CD4-positive, CD25-positive, alpha-beta regulatory T cell (primary cell): ENCODE measurements around the gene PDS5A. TPM values are rescaled to one million over a fixed set of nuclear protein-coding genes. Genes with fewer than 3 reads are reported as not detected.
"Not testable (repeated sequence)": the region's sequence is repeated elsewhere in the genome, so short reads cannot be mapped to it uniquely, and the experiment has no call there.

Experiments used
- ATAC-seq, 2 donors: fragments of 150-1000 bp; cut with Tn5 transposase; one replicate each; pipeline ENCODE4 v1.10.0; 2021; ENCODE audit warnings: low read depth in 2 of 2, moderate number of reproducible peaks in 2 of 2, moderate library complexity in 1 of 2
- DNase-seq, 3 donors: peaks; one replicate each; pipeline versions ENCODE4 v3.0.0 to v3.0.0-alpha.2; 2012 to 2022; ENCODE audit warnings: mixed read lengths in 1 of 3
- H3K27ac ChIP-seq: one replicate; pipeline ENCODE4 v1.7.0; 2013; ENCODE audit warnings: mild to moderate bottlenecking, low read length; ENCODE audit not compliant: insufficient read depth, poor library complexity, severe bottlenecking
- H3K27me3 ChIP-seq: one replicate; pipeline ENCODE4 v1.7.0; 2013; ENCODE audit warnings: low read length; ENCODE audit not compliant: control insufficient read depth, insufficient read depth
- H3K36me3 ChIP-seq: one replicate; pipeline ENCODE4 v1.7.0; 2013; ENCODE audit warnings: mild to moderate bottlenecking, low read length, moderate library complexity; ENCODE audit not compliant: control insufficient read depth, insufficient read depth
- H3K4me1 ChIP-seq: 2 replicates; pipeline ENCODE4 v1.7.0; 2013; ENCODE audit warnings: mild to moderate bottlenecking, low read length; ENCODE audit not compliant: insufficient read depth, control insufficient read depth, poor library complexity, severe bottlenecking
- H3K4me3 ChIP-seq: one replicate; pipeline ENCODE4 v1.7.0; 2013; ENCODE audit warnings: low read depth, mild to moderate bottlenecking, low read length, moderate library complexity
- H3K9me3 ChIP-seq, 2 experiments: 1 replicate in 1 of 2; 2 replicates in 1 of 2; pipeline ENCODE4 v1.7.0; 2013; ENCODE audit warnings: low read length in 2 of 2, mild to moderate bottlenecking in 1 of 2, moderate library complexity in 1 of 2; ENCODE audit not compliant: control insufficient read depth in 2 of 2
- H3K27ac Mint-ChIP-seq, 3 donors: one replicate each; pipeline ENCODE4 v1.8.0; 2020 to 2022; ENCODE audit warnings: mild to moderate bottlenecking in 3 of 3, mixed read lengths in 3 of 3, moderate library complexity in 2 of 3
- H3K27me3 Mint-ChIP-seq: one replicate; pipeline ENCODE4 v1.8.0; 2022; ENCODE audit warnings: mild to moderate bottlenecking, mixed read lengths
- H3K36me3 Mint-ChIP-seq: one replicate; pipeline ENCODE4 v1.8.0; 2020; ENCODE audit warnings: mixed read lengths
- H3K4me1 Mint-ChIP-seq, 4 donors: one replicate each; pipeline ENCODE4 v1.8.0; 2020 to 2022; ENCODE audit warnings: mixed read lengths in 4 of 4, mild to moderate bottlenecking in 1 of 4
- H3K4me3 Mint-ChIP-seq, 4 donors: one replicate each; pipeline ENCODE4 v1.8.0; 2020 to 2022; ENCODE audit warnings: mild to moderate bottlenecking in 4 of 4, mixed read lengths in 4 of 4, moderate library complexity in 3 of 4
- H3K9me3 Mint-ChIP-seq, 7 donors: one replicate each; pipeline ENCODE4 v1.8.0; 2020 to 2022; ENCODE audit warnings: mixed read lengths in 7 of 7, mild to moderate bottlenecking in 3 of 7, moderate library complexity in 2 of 7
- polyA plus RNA-seq, 4 donors: library from polyadenylated mRNA; unstranded; fragments of 300-500 nt; fragmentation: Illumina TruSeq; gene quantifications; one replicate each; pipeline ENCODE4 v1.2.3, GENCODE V29; 2021
- total RNA-seq: library from RNA; stranded (reverse); gene quantifications from one replicate; pipeline ENCODE4 v1.2.3, GENCODE V29; 2022

PDS5A gene
- total and polyA plus RNA-seq, 5 donors from 2014 or later: 25.2 to 111 (median 32.5) TPM

- Histone ChIP-seq H3K9me3 (no peaks in the 10 kb centered on the region), H3K4me3 (no peak overlapping the region), H3K27me3 (no peaks in the 10 kb centered on the region), H3K36me3 (no peaks in the 10 kb centered on the region), H3K4me1 (no peaks in the 10 kb centered on the region), H3K27ac (no peak overlapping the region)
- Mint-ChIP-seq H3K9me3 (no peaks in the 10 kb centered on the region), H3K27me3 (no peaks in the 10 kb centered on the region), H3K27ac (no peak overlapping the region), H3K36me3 (no peaks in the 10 kb centered on the region), H3K4me3 (peak overlapping the region in 1 of 4 donors; percentile 10), H3K4me1 (no peaks in the 10 kb centered on the region)
- DNase-seq: no peak
- no peak for ATAC-seq
These were observed 21.1 kb upstream of the PDS5A start for GRCh38 chr4:39998659-39999345.

- DNase-seq: no peak
- no peak overlapping the region for H3K27ac Mint-ChIP-seq
- Histone ChIP-seq H3K36me3 (no peaks in the 10 kb centered on the region), H3K27me3 (no peaks in the 10 kb centered on the region), H3K4me3 (no peak overlapping the region), H3K9me3 (no peaks in the 10 kb centered on the region), H3K4me1 (no peaks in the 10 kb centered on the region), H3K27ac (no peak overlapping the region)
- no peaks in the 10 kb centered on the region for H3K9me3 Mint-ChIP-seq
- ATAC-seq: no peak
- H3K27me3 Mint-ChIP-seq: no peaks in the 10 kb centered on the region
- H3K4me1 Mint-ChIP-seq: no peaks in the 10 kb centered on the region
- H3K4me3 Mint-ChIP-seq: no peak overlapping the region
- no peaks in the 10 kb centered on the region for H3K36me3 Mint-ChIP-seq
These were observed 19.1 kb upstream of the PDS5A start for GRCh38 chr4:39996811-39997210.

- H3K27ac ChIP-seq: no peak overlapping the region
- no peak overlapping the region for H3K27ac Mint-ChIP-seq
- no peaks in the 10 kb centered on the region for H3K4me1 ChIP-seq
- H3K4me3 Mint-ChIP-seq: no peak overlapping the region
- no peaks in the 10 kb centered on the region for H3K4me1 Mint-ChIP-seq
- ATAC-seq: no peak
- H3K36me3 Mint-ChIP-seq: no peaks in the 10 kb centered on the region
- no peak overlapping the region for H3K4me3 ChIP-seq
- H3K36me3 ChIP-seq: no peaks in the 10 kb centered on the region
- H3K27me3 Mint-ChIP-seq: no peaks in the 10 kb centered on the region
- no peak for DNase-seq
- no peaks in the 10 kb centered on the region for H3K9me3 ChIP-seq
- no peaks in the 10 kb centered on the region for H3K9me3 Mint-ChIP-seq
- H3K27me3 ChIP-seq: no peaks in the 10 kb centered on the region
These were observed 16.7 kb upstream of the PDS5A start for GRCh38 chr4:39994406-39994805.

GRCh38 chr4:39989381-39989780, 11.7 kb upstream of the PDS5A start:
- H3K36me3 Mint-ChIP-seq, H3K4me1 Mint-ChIP-seq, ATAC-seq, H3K27ac ChIP-seq, H3K9me3 ChIP-seq, H3K36me3 ChIP-seq, H3K4me3 Mint-ChIP-seq, H3K27ac Mint-ChIP-seq, H3K9me3 Mint-ChIP-seq, DNase-seq, H3K27me3 Mint-ChIP-seq, H3K4me3 ChIP-seq, H3K4me1 ChIP-seq, H3K27me3 ChIP-seq: not testable (repeated sequence)

GRCh38 chr4:39987485-39987884, 9.8 kb upstream of the PDS5A start:
- H3K4me1 Mint-ChIP-seq: no peaks in the 10 kb centered on the region
- H3K27me3 Mint-ChIP-seq: no peaks in the 10 kb centered on the region
- ATAC-seq (no peak), DNase-seq (no peak)
- H3K9me3 Mint-ChIP-seq: no peaks in the 10 kb centered on the region
- H3K27ac ChIP-seq: no peak overlapping the region
- H3K9me3 ChIP-seq: no peaks in the 10 kb centered on the region
- H3K4me3 Mint-ChIP-seq: no peak overlapping the region
- H3K36me3 Mint-ChIP-seq: no peaks in the 10 kb centered on the region
- H3K4me1 ChIP-seq: no peaks in the 10 kb centered on the region
- no peak overlapping the region for H3K4me3 ChIP-seq
- no peaks in the 10 kb centered on the region for H3K36me3 ChIP-seq
- no peaks in the 10 kb centered on the region for H3K27me3 ChIP-seq
- H3K27ac Mint-ChIP-seq: no peak overlapping the region

GRCh38 chr4:39978904-39979303, 1.2 kb upstream of the PDS5A start:
- no peaks in the 10 kb centered on the region for H3K27me3 Mint-ChIP-seq

GRCh38 chr4:39978378-39978775, 666 bp upstream of the PDS5A start:
- H3K9me3 ChIP-seq: no peaks in the 10 kb centered on the region
- DNase-seq (no peak), ATAC-seq (no peak)
- Mint-ChIP-seq H3K27me3 (no peaks in the 10 kb centered on the region), H3K4me3 (peak overlapping the region; percentile 80 to 93 (median 90)), H3K4me1 (peaks cover 12 to 31% (median 21%) of the 10 kb centered on the region in 4 donors), H3K9me3 (no peaks in the 10 kb centered on the region), H3K27ac (peak overlapping the region; percentile 88 to 97 (median 91)), H3K36me3 (peaks cover 16% of the 10 kb centered on the region)
- peak overlapping the region; percentile 85 for H3K27ac ChIP-seq
- H3K36me3 ChIP-seq: peaks cover 13% of the 10 kb centered on the region
- no peaks in the 10 kb centered on the region for H3K27me3 ChIP-seq
- peak overlapping the region; percentile 72 for H3K4me3 ChIP-seq
- peaks cover 26% of the 10 kb centered on the region for H3K4me1 ChIP-seq

More at GRCh38 chr4:39978904-39979303, 1.2 kb upstream of the PDS5A start:
- H3K27me3 ChIP-seq: no peaks in the 10 kb centered on the region
- no peaks in the 10 kb centered on the region for H3K9me3 ChIP-seq
- no peak overlapping the region for H3K4me3 ChIP-seq
- H3K36me3 ChIP-seq: peaks cover 8% of the 10 kb centered on the region
- DNase-seq (no peak), ATAC-seq (no peak)
- peaks cover 12% of the 10 kb centered on the region for H3K36me3 Mint-ChIP-seq
- peaks cover 12 to 26% (median 17%) of the 10 kb centered on the region in 4 donors for H3K4me1 Mint-ChIP-seq
- peak overlapping the region in 3 of 4 donors; percentile 44 to 80 (median 54) for H3K4me3 Mint-ChIP-seq
- H3K9me3 Mint-ChIP-seq: no peaks in the 10 kb centered on the region
- H3K4me1 ChIP-seq: peaks cover 26% of the 10 kb centered on the region
- peak overlapping the region; percentile 85 for H3K27ac ChIP-seq
- H3K27ac Mint-ChIP-seq: no peak overlapping the region

- Histone ChIP-seq H3K27me3 (no peaks in the 10 kb centered on the region), H3K4me1 (peaks cover 26% of the 10 kb centered on the region), H3K9me3 (no peaks in the 10 kb centered on the region), H3K27ac (peak overlapping the region; percentile 90), H3K36me3 (peaks cover 18% of the 10 kb centered on the region), H3K4me3 (no peak overlapping the region)
- ATAC-seq: peak; percentile 8 to 19
- peaks cover 21% of the 10 kb centered on the region for H3K36me3 Mint-ChIP-seq
- peak overlapping the region; percentile 80 to 98 (median 90) for H3K4me3 Mint-ChIP-seq
- no peaks in the 10 kb centered on the region for H3K9me3 Mint-ChIP-seq
- peaks cover 12 to 38% (median 26%) of the 10 kb centered on the region in 4 donors for H3K4me1 Mint-ChIP-seq
- no peaks in the 10 kb centered on the region for H3K27me3 Mint-ChIP-seq
- peak; percentile 33 to 60 (median 37) for DNase-seq
- H3K27ac Mint-ChIP-seq: peak overlapping the region; percentile 20 to 70 (median 51)
These were observed 694 bp downstream of the PDS5A start for GRCh38 chr4:39976945-39977488.
